ENCODE results near the gene LASP1NB.

The LASP1NB gene

DNA sequence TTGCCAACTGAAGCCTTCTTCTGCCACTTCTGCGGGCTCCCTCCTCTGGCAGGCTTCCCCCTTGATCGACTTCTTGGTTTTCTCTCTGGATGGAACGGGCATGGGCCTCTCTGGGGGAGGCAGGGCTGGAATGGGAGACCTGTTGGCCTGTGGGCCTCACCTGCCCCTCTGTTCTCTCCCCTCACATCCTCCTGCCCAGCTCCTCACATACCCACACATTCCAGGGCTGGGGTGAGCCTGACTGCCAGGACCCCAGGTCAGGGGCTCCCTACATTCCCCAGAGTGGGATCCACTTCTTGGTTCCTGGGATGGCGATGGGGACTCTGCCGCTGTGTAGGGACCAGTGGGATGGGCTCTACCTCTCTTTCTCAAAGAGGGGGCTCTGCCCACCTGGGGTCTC is 6.5 kb upstream of the LASP1NB start:
- POLR2A ChIA-PET (ENCODE audit: unreplicated experiment), result no interaction called here
- BruUV-seq (replicated peaks), result no TSS peak
- H3K4me1 ChIP-seq (ENCODE audit: control insufficient read depth, insufficient read depth, low read length), result peaks cover 9% of the 10 kb centered on the region; the same call in 1 of the 2 replicates

More for the DNA sequence above, 6.5 kb upstream of the LASP1NB start:
- no peak for ATAC-seq (ENCODE audit: low read depth)
- Histone ChIP-seq H3K36me3 (ENCODE audit: control insufficient read depth, insufficient read depth, low read length) (peaks cover 68% of the 10 kb centered on the region), H3K27ac (ENCODE audit: insufficient read depth, low read length) (no peak overlapping the region), H3K56ac (ENCODE audit: extremely low read depth, insufficient read depth, low read length) (no peak overlapping the region), H4K91ac (ENCODE audit: insufficient read depth, low read depth, low read length) (no peak overlapping the region), H4K5ac (ENCODE audit: low read depth, low read length) (no peak overlapping the region), H3K9me1 (ENCODE audit: insufficient read depth, low read length) (peaks cover 12% of the 10 kb centered on the region; the same call in 1 of the 2 replicates), H3K4ac (ENCODE audit: low read depth, low read length) (no peak overlapping the region), H2AK5ac (ENCODE audit: low read depth, low read length) (no peak overlapping the region), H2BK5ac (ENCODE audit: low read depth, low read length, poor library complexity, severe bottlenecking) (no peak overlapping the region), H3K4me3 (ENCODE audit: insufficient read depth, low read depth, low read length) (no peak overlapping the region), H3K18ac (ENCODE audit: low read depth, low read length) (no peak overlapping the region), H2BK20ac (ENCODE audit: low read depth, low read length) (no peak overlapping the region), H2BK120ac (ENCODE audit: low read depth, low read length) (no peak overlapping the region), H2AFZ (replicated peaks; ENCODE audit: low read length, poor library complexity) (no peak overlapping the region), H3K79me1 (ENCODE audit: low read depth in 1 of 2, low read length in 2 of 2) (peaks cover 34 to 85% of the 10 kb centered on the region in 2 experiments; a peak in 3 of 4 replicates), H3K9me3 (ENCODE audit: control insufficient read depth, insufficient read depth, low read length) (no peaks in the 10 kb centered on the region), H4K8ac (ENCODE audit: low read depth in 2 of 2, low read length in 2 of 2) (no peak overlapping the region), H2AK9ac (replicated peaks; ENCODE audit: low read depth, low read length, poor library complexity) (no peak overlapping the region), H3K9ac (ENCODE audit: low read depth, low read length) (no peak overlapping the region), H3K14ac (replicated peaks; ENCODE audit: low read depth, low read length) (no peak overlapping the region), H3K23ac (ENCODE audit: low read depth, low read length) (no peak overlapping the region), H2BK15ac (ENCODE audit: low read depth, low read length) (no peak overlapping the region), H3K27me3 (ENCODE audit: control insufficient read depth, insufficient read depth, low read length) (no peaks in the 10 kb centered on the region), H4K20me1 (ENCODE audit: insufficient read depth, low read length) (peaks cover 54% of the 10 kb centered on the region), H3K4me2 (ENCODE audit: low read depth, low read length) (no peak overlapping the region)
- dilution Hi-C loops (cut with HindIII; ENCODE audit: low sequenced_read_pairs, unreplicated experiment) (no loop called here), intact Hi-C loops (cut with micrococcal nuclease) (no loop called here), in situ Hi-C loops (cut with MboI; ENCODE audit: low sequenced_read_pairs) (no loop called here)
- CTCF ChIA-PET, result no interaction called here
- WGBS, 2 experiments (ENCODE audit: extremely low coverage in 2 of 2, insufficient read length in 1 of 2), result no CpG with 5 or more reads among the region's 5 CpGs
- TF ChIP-seq CHD1 (IDR thresholded peaks at IDR 0.05; ENCODE audit: low read depth, low read length) (no peak), NFE2L2 (IDR thresholded peaks at IDR 0.05; ENCODE audit: low read depth, low read length) (no peak), MAFK (IDR thresholded peaks at IDR 0.05; ENCODE audit: low read depth, low read length) (no peak), POLR2A (IDR thresholded peaks at IDR 0.05; ENCODE audit: low read depth, low read length) (no peak), MXI1 (IDR thresholded peaks at IDR 0.05; ENCODE audit: borderline replicate concordance, low read depth, low read length) (no peak), RCOR1 (IDR thresholded peaks at IDR 0.05; ENCODE audit: insufficient replicate concordance, low read length) (no peak), RAD21 (IDR thresholded peaks at IDR 0.05; ENCODE audit: low read length) (no peak), SMC3 (IDR thresholded peaks at IDR 0.05; ENCODE audit: low read depth, low read length) (no peak)
- TF ChIP-seq, protein P1, sequence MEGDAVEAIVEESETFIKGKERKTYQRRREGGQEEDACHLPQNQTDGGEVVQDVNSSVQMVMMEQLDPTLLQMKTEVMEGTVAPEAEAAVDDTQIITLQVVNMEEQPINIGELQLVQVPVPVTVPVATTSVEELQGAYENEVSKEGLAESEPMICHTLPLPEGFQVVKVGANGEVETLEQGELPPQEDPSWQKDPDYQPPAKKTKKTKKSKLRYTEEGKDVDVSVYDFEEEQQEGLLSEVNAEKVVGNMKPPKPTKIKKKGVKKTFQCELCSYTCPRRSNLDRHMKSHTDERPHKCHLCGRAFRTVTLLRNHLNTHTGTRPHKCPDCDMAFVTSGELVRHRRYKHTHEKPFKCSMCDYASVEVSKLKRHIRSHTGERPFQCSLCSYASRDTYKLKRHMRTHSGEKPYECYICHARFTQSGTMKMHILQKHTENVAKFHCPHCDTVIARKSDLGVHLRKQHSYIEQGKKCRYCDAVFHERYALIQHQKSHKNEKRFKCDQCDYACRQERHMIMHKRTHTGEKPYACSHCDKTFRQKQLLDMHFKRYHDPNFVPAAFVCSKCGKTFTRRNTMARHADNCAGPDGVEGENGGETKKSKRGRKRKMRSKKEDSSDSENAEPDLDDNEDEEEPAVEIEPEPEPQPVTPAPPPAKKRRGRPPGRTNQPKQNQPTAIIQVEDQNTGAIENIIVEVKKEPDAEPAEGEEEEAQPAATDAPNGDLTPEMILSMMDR (conservative IDR thresholded peaks at IDR 0.05; ENCODE audit: low read depth, low read length), result no peak
- no peak for DNase-seq

Measured in IMR-90 (cell line).